ENCODE results near the gene KDM6B. TPM values are rescaled to one million over a fixed set of nuclear protein-coding genes. Genes with fewer than 3 reads are reported as not detected.
"Not testable (repeated sequence)": the region's sequence is repeated elsewhere in the genome, so short reads cannot be mapped to it uniquely, and the experiment has no call there.

KDM6B gene
- total RNA-seq, 1 donor from 2014 or later: 121 TPM

DNA sequence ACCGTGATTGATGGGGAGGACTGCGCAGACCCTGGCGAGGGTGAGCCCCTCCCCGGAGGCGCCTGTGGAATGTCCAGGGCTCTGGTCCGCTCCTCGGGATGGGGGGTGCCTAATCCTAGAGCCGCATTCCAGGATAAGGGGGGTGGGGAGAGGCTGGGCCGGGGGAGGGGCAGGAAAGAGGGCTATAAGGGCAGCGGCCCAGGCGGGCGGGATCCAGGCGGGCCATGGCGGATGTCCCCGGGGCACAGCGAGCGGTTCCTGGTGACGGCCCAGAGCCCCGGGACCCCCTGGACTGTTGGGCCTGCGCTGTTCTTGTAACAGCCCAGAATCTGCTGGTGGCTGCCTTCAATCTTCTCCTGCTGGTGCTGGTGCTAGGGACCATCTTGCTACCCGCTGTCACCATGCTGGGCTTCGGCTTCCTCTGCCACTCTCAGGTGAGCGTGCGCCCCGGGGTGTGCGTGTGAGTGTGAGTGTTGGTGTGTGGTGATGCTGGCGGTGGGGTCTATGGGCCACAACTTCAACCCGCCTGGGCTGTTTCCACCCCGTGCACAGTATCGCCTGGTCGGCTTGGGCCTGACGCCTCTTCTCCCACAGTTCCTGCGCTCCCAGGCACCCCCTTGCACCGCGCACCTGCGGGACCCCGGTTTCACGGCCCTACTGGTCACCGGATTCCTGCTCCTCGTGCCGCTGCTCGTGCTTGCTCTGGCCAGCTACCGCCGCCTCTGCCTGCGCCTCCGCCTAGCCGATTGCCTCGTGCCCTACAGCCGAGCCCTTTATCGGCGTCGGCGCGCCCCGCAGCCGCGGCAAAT is 21.0 kb downstream of the KDM6B start, which contains the start of gene TMEM88:
Gene TMEM88 (plus strand): TSS at position 216 of the 809 bp plus-strand sequence. CDS start 9 bp downstream, at position 225.
- Mint-ChIP-seq H3K4me1 (peaks cover 31% of the 10 kb centered on the region), H3K4me3 (peak within 1 kb of the TSS; percentile 26), H3K9me3 (no peaks in the 10 kb centered on the region), H3K27ac (peak within 1 kb of the TSS; percentile 62), H3K27me3 (no peaks in the 10 kb centered on the region), H3K36me3 (ENCODE audit: low read depth) (peaks cover 60% of the 10 kb centered on the region)
- intact Hi-C loops (cut with micrococcal nuclease): loop anchor here (10.0 kb wide), 1 partner anchor 110 kb away; no protein-coding TSS in a partner anchor
- DNase-seq: peak; percentile 62

DNA sequence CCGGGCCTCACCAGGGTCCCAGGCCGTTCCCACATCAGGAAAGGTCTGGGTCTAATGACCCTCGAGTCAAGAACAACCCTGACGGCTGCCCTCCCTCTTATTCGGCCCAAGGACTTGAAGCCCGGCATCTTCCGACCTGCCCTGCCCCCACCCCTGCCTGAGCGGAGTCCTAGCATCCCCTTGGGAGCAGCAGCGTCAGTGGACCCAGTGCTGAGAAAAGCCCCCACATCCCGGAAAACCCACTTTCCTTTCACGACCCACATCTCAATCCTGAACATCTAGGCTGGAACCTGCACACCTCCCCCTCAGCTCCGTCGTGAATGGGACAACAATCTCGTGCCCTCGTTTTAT is 21.6 kb downstream of the KDM6B start:
- DNase-seq: no peak
- H3K27ac Mint-ChIP-seq: peak overlapping the region; percentile 62
- no peak overlapping the region for H3K4me3 Mint-ChIP-seq
- peaks cover 56% of the 10 kb centered on the region for H3K36me3 Mint-ChIP-seq (ENCODE audit: low read depth)
- intact Hi-C loops (cut with micrococcal nuclease): loop anchor here (2.0 to 10.0 kb wide), 2 partner anchors 111 to 201 kb away; no protein-coding TSS in a partner anchor
- H3K27me3 Mint-ChIP-seq: no peaks in the 10 kb centered on the region
- peaks cover 30% of the 10 kb centered on the region for H3K4me1 Mint-ChIP-seq
- H3K9me3 Mint-ChIP-seq: no peaks in the 10 kb centered on the region

- H3K36me3 Mint-ChIP-seq (ENCODE audit: low read depth): peaks cover 56% of the 10 kb centered on the region
- peak overlapping the region; percentile 62 for H3K27ac Mint-ChIP-seq
- intact Hi-C loops (cut with micrococcal nuclease): loop anchor here (2.0 to 10.0 kb wide), 2 partner anchors 111 to 201 kb away; no protein-coding TSS in a partner anchor
- no peaks in the 10 kb centered on the region for H3K27me3 Mint-ChIP-seq
- peaks cover 24% of the 10 kb centered on the region for H3K4me1 Mint-ChIP-seq
- peak; percentile 72 for DNase-seq
- H3K9me3 Mint-ChIP-seq: no peaks in the 10 kb centered on the region
- no peak overlapping the region for H3K4me3 Mint-ChIP-seq
Observed at GRCh38 chr17:7856011-7856810, 22.2 kb downstream of the KDM6B start.

DNA sequence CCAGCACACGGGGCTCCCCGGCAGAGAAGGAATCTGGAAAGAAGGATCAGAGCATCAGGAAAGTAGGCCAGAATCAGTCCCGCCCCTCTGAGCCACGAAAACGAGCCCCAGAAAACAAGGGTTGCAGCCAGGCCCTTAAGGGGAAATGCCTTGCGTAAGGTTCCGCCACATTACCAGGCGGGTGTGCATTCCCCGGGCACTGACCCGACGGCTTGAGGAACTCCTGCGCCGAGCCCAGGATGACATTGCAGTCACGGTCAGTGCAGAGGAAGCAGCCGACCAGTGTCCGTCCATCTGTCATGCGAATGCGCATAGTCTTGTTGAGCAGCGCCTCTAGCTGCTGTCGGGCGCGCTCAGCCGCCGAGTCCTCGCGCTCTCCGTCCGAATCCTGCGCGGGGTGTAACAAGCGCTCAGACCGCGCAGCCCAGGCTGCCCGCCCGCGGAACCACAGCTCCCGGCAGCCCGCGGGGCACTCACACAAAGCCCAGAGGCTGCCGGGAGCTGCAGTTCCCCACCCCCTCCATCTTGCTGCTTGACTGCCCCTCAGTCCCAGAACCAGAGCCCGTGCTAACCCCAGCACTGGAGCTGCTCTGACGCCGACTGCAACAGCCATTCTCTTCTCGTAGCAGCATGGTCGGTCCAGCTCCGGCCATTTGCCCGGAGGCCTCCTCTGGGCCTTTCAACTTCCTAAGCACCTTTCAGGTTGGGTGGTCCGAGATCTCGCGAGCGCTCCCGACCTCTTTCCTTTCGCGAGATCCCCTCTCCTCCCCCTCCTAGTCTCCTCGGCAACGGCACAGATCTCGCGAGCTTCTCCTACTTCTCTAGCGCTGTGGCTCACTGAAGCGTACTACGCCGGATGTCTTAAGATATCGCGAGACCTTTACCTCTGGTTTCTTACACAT is 23.0 kb downstream of the KDM6B start, which contains the start of gene NAA38:
Gene NAA38 (minus strand): TSS at position 749 of the 902 bp plus-strand sequence. CDS start 96 bp downstream, at position 653.
- DNase-seq: peak; percentile 98
- Mint-ChIP-seq H3K27ac (no peak within 1 kb of the TSS), H3K4me3 (no peak within 1 kb of the TSS), H3K27me3 (no peaks in the 10 kb centered on the region), H3K4me1 (peaks cover 16% of the 10 kb centered on the region), H3K9me3 (no peaks in the 10 kb centered on the region), H3K36me3 (ENCODE audit: low read depth) (peaks cover 53% of the 10 kb centered on the region)
- intact Hi-C loops (cut with micrococcal nuclease): loop anchor here (1.0 to 10.0 kb wide), 7 partner anchors 15 to 200 kb away; partner anchors contain the start of gene CNTROB

DNA sequence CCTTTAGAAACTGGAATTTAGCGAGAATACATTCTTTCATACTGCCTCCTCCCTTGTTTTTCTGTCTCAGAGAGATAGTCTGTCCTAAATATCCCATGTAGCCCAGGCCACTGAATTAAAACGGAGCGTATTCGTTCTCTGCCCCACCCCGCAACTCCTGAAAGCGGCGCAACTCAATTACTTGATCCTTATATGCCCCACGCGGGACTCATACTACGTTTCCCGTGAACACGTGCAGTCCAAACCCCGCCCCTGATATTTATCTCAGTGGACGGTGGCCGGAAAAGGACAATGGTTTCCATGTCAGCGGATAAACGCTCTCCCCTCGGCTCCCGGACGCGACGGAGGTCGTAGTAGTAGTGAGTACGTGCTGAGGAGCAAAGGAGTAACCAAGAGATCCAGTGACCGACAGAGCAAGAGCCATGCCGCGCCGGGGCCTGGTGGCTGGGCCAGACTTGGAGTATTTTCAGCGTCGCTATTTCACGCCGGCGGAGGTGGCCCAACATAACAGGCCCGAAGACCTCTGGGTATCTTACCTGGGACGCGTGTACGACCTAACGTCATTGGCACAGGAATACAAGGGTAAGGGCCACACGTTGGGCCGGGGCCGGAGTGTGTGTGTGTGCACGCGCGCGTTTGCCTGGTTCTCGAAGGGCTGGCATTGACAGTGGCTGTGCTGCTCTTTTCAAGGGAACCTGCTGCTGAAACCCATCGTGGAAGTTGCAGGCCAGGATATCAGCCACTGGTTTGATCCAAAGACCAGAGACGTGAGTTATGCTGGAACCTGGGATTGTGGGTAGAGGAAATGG is 23.9 kb downstream of the KDM6B start, which contains the start of gene CYB5D1:
Gene CYB5D1 (plus strand): TSS at position 291 of the 809 bp plus-strand sequence. CDS start 132 bp downstream, at position 423.
- intact Hi-C loops (cut with micrococcal nuclease): loop anchor here (1.0 to 10.0 kb wide), 7 partner anchors 16 to 199 kb away; partner anchors contain the start of gene CNTROB
- no peak within 1 kb of the TSS for H3K27ac Mint-ChIP-seq
- H3K27me3 Mint-ChIP-seq: no peaks in the 10 kb centered on the region
- no peaks in the 10 kb centered on the region for H3K9me3 Mint-ChIP-seq
- H3K36me3 Mint-ChIP-seq (ENCODE audit: low read depth): peaks cover 48% of the 10 kb centered on the region
- DNase-seq: peak; percentile 97
- peaks cover 18% of the 10 kb centered on the region for H3K4me1 Mint-ChIP-seq
- H3K4me3 Mint-ChIP-seq: no peak within 1 kb of the TSS

- Mint-ChIP-seq H3K4me1 (peaks cover 18% of the 10 kb centered on the region), H3K4me3 (no peak overlapping the region), H3K36me3 (ENCODE audit: low read depth) (peaks cover 46% of the 10 kb centered on the region), H3K27me3 (no peaks in the 10 kb centered on the region), H3K9me3 (no peaks in the 10 kb centered on the region), H3K27ac (no peak overlapping the region)
- peak; percentile 72 for DNase-seq
- intact Hi-C loops (cut with micrococcal nuclease): loop anchor here (10.0 kb wide), 1 partner anchor 114 kb away; no protein-coding TSS in a partner anchor
Observed at GRCh38 chr17:7858522-7858810, 24.4 kb downstream of the KDM6B start.

GRCh38 chr17:7859028-7859427 is 25.0 kb downstream of the KDM6B start:
- Mint-ChIP-seq H3K27me3 (no peaks in the 10 kb centered on the region), H3K27ac (no peak overlapping the region), H3K4me3 (no peak overlapping the region), H3K4me1 (peaks cover 16% of the 10 kb centered on the region), H3K9me3 (no peaks in the 10 kb centered on the region), H3K36me3 (ENCODE audit: low read depth) (peaks cover 45% of the 10 kb centered on the region)
- intact Hi-C loops (cut with micrococcal nuclease): loop anchor here (10.0 kb wide), 1 partner anchor 114 kb away; no protein-coding TSS in a partner anchor
- DNase-seq: no peak

GRCh38 chr17:7862692-7863437 is 28.8 kb downstream of the KDM6B start:
- Mint-ChIP-seq H3K27ac (peak overlapping the region; percentile 8), H3K27me3 (no peaks in the 10 kb centered on the region), H3K4me1 (peaks cover 26% of the 10 kb centered on the region)

GRCh38 chr17:7864384-7864783 is 30.4 kb downstream of the KDM6B start:
- peaks cover 47% of the 10 kb centered on the region for H3K36me3 Mint-ChIP-seq (ENCODE audit: low read depth)
- H3K27ac Mint-ChIP-seq; DNase-seq; intact Hi-C loops (cut with micrococcal nuclease); H3K9me3 Mint-ChIP-seq; H3K27me3 Mint-ChIP-seq; H3K4me3 Mint-ChIP-seq: not testable (repeated sequence)
- H3K4me1 Mint-ChIP-seq: peaks cover 31% of the 10 kb centered on the region

More at GRCh38 chr17:7862692-7863437, 28.8 kb downstream of the KDM6B start:
- no peaks in the 10 kb centered on the region for H3K9me3 Mint-ChIP-seq
- H3K4me3 Mint-ChIP-seq: no peak overlapping the region
- DNase-seq: peak; percentile 85
- intact Hi-C loops (cut with micrococcal nuclease): loop anchor here (2.0 kb wide), 1 partner anchor 126 kb away; no protein-coding TSS in a partner anchor
- H3K36me3 Mint-ChIP-seq (ENCODE audit: low read depth): peaks cover 52% of the 10 kb centered on the region

GRCh38 chr17:7864995-7865650 is 31.1 kb downstream of the KDM6B start:
- no peak overlapping the region for H3K27ac Mint-ChIP-seq
- no peaks in the 10 kb centered on the region for H3K9me3 Mint-ChIP-seq

DNA sequence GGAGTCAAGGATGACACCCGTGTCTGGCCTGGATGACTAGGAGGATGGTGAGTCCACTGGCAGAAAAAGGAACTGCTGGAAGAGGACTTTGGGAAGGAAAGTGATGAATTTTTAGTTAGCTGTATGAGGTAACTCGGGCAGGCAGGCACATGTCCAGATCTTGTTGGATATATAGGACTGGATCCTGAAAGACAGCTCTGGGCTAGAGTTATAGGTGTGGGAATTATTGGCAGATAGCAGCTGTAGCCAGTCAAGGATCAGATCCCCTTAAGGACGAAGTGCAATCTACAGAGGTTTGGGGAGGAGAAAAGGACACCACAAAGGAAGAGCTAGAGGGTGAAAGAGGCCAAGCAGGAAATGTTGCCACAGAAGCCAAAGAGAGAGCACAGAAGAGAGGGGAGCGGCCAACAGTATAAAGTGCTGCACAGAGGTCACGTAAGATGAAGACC is 33.9 kb downstream of the KDM6B start:
- peak; percentile 75 for DNase-seq
- intact Hi-C loops (cut with micrococcal nuclease): no loop called here
- H3K4me1 Mint-ChIP-seq: peaks cover 22% of the 10 kb centered on the region
- H3K27me3 Mint-ChIP-seq: no peaks in the 10 kb centered on the region
- H3K4me3 Mint-ChIP-seq: peak overlapping the region; percentile 51
- peak overlapping the region; percentile 58 for H3K27ac Mint-ChIP-seq
- H3K9me3 Mint-ChIP-seq: no peaks in the 10 kb centered on the region
- peaks cover 30% of the 10 kb centered on the region for H3K36me3 Mint-ChIP-seq (ENCODE audit: low read depth)

More at GRCh38 chr17:7864995-7865650, 31.1 kb downstream of the KDM6B start:
- peaks cover 26% of the 10 kb centered on the region for H3K4me1 Mint-ChIP-seq
- H3K4me3 Mint-ChIP-seq: no peak overlapping the region
- intact Hi-C loops (cut with micrococcal nuclease): no loop called here
- no peaks in the 10 kb centered on the region for H3K27me3 Mint-ChIP-seq
- H3K36me3 Mint-ChIP-seq (ENCODE audit: low read depth): peaks cover 42% of the 10 kb centered on the region
- DNase-seq: no peak

Data from activated CD4-positive, alpha-beta T cell treated with anti-CD3 and anti-CD28 coated beads, Interleukin-2, amount 10 ng/mL, durations not matched to agents 24 days and 14 days (primary cell).